Measurements from ENCODE around the gene EIF4G3. TPM values are rescaled to one million over a fixed set of nuclear protein-coding genes. Genes with fewer than 3 reads are reported as not detected.
A peak's percentile ranks its signal among the peaks of the same experiment; 100 is the strongest.
"Not testable (repeated sequence)": the region's sequence is repeated elsewhere in the genome, so short reads cannot be mapped to it uniquely, and the experiment has no call there.

EIF4G3 gene
- total RNA-seq, 1 donor: 58.6 TPM

GRCh38 chr1:20865001-20865400, 311.7 kb downstream of the EIF4G3 start:
- H3K4me3 ChIP-seq (ENCODE audit: low read depth, low read length): no peak overlapping the region
- DNase-seq (ENCODE audit: low read depth): no peak
- TF ChIP-seq, protein P1, sequence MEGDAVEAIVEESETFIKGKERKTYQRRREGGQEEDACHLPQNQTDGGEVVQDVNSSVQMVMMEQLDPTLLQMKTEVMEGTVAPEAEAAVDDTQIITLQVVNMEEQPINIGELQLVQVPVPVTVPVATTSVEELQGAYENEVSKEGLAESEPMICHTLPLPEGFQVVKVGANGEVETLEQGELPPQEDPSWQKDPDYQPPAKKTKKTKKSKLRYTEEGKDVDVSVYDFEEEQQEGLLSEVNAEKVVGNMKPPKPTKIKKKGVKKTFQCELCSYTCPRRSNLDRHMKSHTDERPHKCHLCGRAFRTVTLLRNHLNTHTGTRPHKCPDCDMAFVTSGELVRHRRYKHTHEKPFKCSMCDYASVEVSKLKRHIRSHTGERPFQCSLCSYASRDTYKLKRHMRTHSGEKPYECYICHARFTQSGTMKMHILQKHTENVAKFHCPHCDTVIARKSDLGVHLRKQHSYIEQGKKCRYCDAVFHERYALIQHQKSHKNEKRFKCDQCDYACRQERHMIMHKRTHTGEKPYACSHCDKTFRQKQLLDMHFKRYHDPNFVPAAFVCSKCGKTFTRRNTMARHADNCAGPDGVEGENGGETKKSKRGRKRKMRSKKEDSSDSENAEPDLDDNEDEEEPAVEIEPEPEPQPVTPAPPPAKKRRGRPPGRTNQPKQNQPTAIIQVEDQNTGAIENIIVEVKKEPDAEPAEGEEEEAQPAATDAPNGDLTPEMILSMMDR (IDR thresholded peaks at IDR 0.05; ENCODE audit: insufficient read depth, low read length): no peak

DNA sequence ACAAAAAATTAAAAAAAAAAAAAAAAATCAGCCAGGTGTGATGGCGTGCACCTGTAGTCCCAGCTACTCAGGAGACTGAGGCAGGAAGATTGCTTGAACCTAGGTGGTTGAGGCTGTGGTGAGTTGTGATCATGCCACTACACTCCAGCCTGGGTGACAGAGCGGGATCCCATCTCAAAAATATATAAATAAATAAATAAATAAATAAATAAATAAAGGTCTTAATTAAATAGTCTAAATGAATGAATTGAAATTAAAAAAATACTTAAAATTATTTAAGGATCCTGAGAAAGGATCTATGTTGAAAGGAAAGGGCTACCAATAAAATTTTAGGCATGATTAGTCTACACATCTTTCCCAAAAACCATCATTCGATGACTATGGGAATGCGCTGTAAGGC, 322.2 kb downstream of the EIF4G3 start:
- no peak for DNase-seq (ENCODE audit: low read depth)
- TF ChIP-seq, protein P1 (IDR thresholded peaks at IDR 0.05; ENCODE audit: insufficient read depth, low read length): no peak

DNA sequence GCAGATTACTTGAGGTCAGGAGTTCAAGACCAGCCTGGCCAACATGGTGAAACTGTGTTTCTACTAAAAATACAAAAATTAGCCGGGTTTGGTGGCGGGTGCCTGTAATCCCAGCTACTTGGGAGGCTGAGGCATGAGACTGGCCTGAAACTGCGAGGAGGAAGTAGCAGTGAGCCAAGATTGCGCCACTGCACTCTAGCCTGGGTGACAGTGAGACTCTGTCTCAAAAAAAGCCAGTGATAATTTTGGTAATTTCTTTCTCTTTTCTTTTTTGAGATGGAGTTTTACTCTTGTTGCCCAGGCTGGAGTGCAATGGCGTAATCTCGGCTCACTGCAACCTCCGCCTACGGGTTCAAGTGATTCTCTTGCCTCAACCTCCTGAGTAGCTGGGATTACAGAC, 324.9 kb downstream of the EIF4G3 start:
- H3K4me3 ChIP-seq (ENCODE audit: low read depth, low read length); DNase-seq (ENCODE audit: low read depth): not testable (repeated sequence)

More for the DNA sequence above, 322.2 kb downstream of the EIF4G3 start:
- no peak overlapping the region for H3K4me3 ChIP-seq (ENCODE audit: low read depth, low read length)

DNA sequence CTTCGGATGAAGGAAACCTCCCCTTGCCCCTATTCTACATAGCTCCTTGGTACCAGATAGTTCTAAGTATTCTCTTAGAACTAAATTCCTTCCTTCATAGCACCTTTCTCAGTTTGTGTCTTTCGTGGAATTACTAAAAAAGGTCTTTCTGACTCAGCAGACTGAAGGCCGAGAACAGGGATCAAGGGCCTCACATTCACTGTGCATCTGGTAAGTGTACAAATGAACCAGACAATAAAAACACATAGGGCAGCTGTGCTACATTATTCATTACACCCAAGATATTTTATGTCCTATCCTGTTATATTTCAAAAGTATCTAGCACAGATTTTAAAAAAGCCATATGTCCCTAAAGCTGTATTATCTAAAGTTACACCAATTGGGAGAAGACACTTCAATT, 326.7 kb downstream of the EIF4G3 start:
- no peak overlapping the region for H3K4me3 ChIP-seq (ENCODE audit: low read depth, low read length)
- no peak for DNase-seq (ENCODE audit: low read depth)
- TF ChIP-seq, protein P1 (IDR thresholded peaks at IDR 0.05; ENCODE audit: insufficient read depth, low read length): no peak

GRCh38 chr1:20849100-20849499, 327.6 kb downstream of the EIF4G3 start:
- peak; percentile 43 for DNase-seq (ENCODE audit: low read depth)
- TF ChIP-seq, protein P1 (IDR thresholded peaks at IDR 0.05; ENCODE audit: insufficient read depth, low read length): no peak
- no peak overlapping the region for H3K4me3 ChIP-seq (ENCODE audit: low read depth, low read length)

- peak; percentile 60 for DNase-seq (ENCODE audit: low read depth)
- H3K4me3 ChIP-seq (ENCODE audit: low read depth, low read length): no peak overlapping the region
- TF ChIP-seq, protein P1 (IDR thresholded peaks at IDR 0.05; ENCODE audit: insufficient read depth, low read length): no peak
These were observed 328.5 kb downstream of the EIF4G3 start for GRCh38 chr1:20848162-20848561.

GRCh38 chr1:20847611-20848080, 329.1 kb downstream of the EIF4G3 start:
- H3K4me3 ChIP-seq (ENCODE audit: low read depth, low read length): no peak overlapping the region
- DNase-seq (ENCODE audit: low read depth): peak; percentile 79
- TF ChIP-seq, protein P1 (IDR thresholded peaks at IDR 0.05; ENCODE audit: insufficient read depth, low read length): no peak

Data from fibroblast of the aortic adventitia (primary cell).